NCI-H460 (cell line): Measurements from ENCODE around the gene ZBED2. TPM values are rescaled to one million over a fixed set of nuclear protein-coding genes. Genes with fewer than 3 reads are reported as not detected.

Experiments used
- DNase-seq: peaks from one replicate; pipeline ENCODE4 v3.0.0-alpha.2; 2016; ENCODE audit warnings: low read depth; ENCODE audit errors: extremely low read depth
- total RNA-seq: library from RNA; depleted of rRNA; stranded (reverse); fragments of >200 nt; shearing (Covaris generic); gene quantifications from 2 replicates; pipeline ENCODE4 v1.2.3, GENCODE V29; 2014

Gene ZBED2
- total RNA-seq, 1 experiment from 2014 or later: not detected

DNA sequence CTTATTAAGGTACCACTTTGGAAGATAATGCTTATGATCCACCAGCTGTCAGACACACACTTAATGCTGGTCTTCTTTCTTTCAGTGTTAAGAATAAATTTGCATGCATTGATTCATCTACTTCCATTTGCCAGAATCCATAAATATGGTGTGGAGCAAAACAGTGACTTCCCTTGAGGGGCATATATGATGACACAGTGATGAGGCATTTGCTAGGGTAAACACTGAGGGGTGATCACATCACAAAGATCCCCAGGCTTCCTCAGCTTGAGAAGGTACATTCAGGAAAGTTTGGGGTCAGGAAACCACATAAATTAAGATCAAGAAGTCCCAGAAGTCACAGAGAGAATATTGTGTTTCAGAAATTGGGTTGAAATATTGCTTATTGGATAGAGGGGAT, 9.9 kb upstream of the ZBED2 start:
- DNase-seq: no peak

DNA sequence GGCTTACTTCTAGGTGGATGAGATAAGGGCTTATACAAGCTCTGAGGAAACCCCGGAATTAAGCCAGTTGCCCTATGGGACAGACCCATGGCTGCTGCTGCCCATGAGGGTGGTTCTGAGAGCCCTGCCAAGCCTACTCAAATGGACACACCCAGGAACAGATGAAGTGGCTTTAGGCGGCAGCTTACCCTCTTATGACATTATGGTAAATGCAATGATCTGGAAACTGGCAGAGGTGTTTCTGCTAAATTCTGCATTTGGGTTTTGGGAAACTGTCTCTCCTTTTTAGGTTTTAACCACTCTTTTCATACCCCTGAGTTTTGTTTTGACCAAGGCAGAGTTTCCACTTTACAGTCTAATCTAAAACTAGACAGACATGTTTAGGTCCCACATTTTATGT, 9.0 kb upstream of the ZBED2 start:
- DNase-seq: no peak

DNA sequence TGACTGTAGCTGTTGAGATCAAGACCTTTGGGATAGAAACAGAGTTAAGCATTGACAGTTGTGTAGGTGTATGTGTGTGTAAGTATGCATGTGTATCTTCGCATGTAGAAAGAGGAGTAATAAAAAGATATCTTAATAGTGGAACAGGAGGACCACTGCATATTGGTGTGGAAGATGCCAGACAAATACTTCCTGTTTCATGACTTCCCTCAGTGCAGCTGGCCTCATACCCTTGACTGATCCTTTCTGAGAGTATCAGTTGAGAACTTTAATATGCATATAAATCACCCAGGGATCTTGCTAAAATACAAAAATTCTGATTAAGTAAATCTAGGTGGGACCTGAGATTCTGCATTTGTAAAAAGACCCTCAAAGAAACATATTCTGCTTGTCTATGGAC, 8.5 kb upstream of the ZBED2 start:
- DNase-seq: no peak

DNA sequence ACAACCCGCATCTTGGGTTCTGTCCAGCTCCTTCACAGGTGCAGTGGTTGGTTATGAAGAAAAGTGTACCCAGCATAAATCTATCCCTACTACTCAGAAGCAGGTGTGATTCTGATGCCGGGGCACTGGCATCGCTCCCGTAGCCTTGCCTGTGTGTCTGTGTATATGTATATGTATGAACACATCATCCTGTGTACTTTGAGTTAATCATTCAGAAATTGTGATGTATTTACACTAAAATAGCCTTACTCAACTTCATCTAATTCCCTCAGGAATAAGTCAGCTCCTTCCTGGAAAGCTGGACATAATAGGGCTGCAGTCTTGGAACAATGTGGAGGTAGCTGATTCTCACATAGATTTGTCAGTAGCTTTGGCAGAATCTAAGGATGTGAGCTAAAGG, 6.7 kb upstream of the ZBED2 start:
- no peak for DNase-seq

DNA sequence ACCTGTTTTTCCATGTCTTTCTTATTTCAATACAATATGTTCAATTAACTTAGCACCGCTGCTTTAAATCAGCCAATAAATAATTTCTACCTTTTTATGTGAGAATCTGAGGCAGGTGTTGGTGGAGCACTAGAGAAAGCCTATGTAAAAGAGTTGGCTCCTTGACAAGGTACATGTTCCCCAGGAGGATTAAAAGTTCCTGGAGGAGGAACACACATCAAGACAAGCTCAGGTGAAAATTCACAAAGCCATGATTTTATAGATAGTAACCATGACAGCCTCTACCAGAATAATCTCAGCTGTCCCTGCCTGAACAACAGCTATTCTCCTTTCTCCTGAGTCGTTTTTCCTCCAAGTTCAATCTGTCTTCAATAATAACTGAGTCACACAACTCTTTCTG, 3.4 kb upstream of the ZBED2 start:
- DNase-seq: no peak

DNA sequence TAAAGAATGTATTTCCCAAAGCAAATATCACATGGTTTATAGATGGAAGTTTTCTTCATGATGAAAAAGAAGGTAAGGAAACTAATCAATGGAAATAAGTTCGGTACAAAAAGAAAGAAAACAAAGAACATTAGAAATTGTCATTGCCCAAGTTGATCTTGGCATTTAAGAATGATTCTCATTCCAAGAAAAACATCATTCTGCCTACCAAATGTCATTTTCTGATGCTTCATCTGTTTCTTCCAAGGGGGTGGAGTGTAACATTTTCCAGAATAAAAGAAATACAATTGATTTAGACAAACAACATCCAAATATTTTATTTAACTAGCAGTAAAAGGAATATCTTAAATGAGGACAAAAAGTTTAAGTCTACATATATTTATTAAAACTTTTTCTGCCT, 3.0 kb upstream of the ZBED2 start:
- no peak for DNase-seq

DNA sequence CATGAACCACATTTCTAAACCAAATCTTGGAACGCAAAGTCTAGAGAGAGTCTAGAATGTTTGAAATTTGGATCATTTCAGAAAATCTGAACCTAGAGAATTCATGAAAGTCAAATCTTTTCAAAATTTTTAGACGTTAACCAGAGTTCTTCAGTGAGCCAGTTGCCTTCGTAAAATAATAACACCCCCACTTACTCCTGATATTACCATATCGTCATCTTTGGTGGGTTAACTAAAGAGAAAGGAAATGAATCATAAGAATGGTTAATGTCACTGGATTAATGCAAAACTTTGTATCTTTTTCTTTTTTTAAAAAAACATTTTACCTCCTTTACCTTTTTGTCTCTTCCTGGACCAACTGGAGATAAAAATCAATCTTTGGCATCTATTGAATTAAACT, 1.2 kb upstream of the ZBED2 start:
- DNase-seq: no peak

DNA sequence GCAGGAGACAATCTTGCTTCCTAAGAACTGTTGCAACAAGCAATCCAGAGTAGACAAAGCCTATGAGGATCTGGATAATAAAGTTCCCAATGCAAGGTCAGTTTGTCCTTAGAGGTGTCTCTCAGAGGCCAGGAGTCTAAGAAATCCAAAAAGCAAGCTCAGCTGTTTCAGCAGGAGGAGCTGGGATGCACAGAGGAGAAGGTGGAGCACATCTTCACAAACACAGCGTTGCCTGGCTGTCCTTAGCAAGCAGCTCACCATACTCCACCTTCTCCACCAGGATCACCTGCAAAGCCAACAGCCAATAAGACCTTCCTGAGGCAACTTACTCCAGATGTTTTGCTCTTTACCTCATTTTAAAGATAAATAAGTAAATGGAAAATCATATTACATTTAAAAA, 365 bp downstream of the ZBED2 start:
- DNase-seq: no peak

DNA sequence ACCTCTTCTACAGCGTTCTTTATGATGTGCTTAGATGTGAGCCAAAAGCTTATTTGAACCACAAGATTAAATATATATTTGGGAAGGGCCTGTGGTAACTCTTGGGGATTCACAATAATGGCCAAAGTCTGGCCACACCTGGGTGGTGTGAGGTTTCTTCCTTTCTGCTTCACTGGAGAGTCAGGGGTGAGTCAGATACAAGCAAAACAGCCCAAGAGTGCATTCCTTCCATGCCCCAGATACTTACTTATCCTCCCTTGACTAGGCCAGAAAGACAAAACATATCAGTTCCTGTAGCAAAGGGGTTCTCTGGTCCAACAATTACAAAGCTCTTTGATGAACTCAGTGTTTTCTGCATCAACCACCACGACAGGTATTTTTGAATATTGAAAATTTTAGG, 941 bp downstream of the ZBED2 start:
- DNase-seq: no peak

DNA sequence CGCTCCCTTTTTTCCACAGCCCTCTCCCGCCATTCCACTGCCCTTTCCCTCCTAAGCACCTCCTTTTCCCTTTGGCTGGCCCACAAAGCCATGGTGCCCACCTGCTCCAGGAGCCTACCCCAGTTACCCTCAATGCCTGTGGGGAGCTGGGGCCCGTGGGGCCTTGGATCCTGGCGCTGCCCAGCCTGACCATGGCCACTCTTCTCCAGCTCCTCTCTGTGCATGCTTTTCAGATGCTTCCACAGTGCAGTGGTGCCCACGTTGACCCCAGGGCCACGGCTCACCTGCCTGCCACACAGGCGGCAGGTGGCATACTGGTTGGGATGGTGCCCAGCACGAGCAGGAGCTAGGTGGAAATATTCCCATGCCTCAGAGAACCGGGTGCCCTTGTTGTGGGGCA, 1.5 kb downstream of the ZBED2 start:
- DNase-seq: no peak

DNA sequence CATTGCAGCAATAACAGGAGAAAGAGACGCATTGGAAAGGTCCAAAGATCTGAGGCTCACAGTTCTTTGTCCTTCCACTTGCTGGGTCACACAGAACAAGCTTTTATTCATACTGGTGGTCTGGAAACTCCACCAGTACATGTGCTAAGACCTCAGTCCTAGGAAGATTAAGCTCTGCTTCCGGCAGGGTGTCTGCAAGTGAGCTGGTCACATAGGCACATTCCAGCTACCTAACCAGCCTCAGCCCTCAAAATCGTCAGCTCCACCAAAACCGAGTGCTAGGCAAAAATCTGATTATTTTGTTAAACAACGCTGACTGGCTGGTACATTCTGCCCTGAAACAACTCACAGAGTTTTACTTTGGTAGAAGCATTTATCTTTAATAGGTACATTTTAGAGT, 2.2 kb downstream of the ZBED2 start:
- no peak for DNase-seq

DNA sequence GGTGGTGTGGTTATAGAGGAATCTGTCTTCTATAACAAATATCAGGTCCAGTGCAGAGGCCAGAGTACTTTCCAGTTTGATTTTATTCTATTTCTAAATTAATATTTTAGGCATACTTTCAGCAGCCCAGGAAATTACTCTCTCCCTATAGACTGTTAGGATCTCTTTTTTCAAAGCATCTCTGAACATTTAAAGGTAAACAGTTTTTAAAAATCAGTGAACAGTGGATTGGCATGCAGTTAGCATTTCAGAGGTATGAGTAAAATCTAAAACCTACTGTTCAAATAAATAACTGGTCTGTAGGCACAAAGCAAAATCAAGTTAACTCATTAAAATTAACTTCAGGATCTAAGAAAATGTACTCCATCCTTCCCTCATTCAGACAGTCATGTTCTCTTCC, 3.0 kb downstream of the ZBED2 start:
- no peak for DNase-seq

DNA sequence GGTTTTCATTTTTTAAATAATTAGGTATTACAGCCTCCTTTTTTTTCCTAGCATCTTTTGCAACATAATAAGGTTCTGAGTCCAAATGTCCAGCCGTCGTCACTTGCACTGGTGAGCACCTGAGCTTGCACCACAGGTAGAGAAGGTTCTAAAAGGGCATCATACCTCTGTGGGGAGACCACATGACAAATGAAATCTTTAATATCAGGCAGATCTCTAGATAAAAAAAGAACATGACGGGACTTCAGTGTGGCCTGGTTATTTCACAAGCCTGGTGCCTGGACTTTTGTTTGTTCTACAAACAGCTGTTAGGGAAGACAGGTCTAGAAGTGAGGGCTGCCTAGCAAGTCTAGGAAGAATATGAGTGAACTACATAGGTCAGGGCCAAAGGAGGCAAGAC, 3.6 kb downstream of the ZBED2 start:
- DNase-seq: no peak

DNA sequence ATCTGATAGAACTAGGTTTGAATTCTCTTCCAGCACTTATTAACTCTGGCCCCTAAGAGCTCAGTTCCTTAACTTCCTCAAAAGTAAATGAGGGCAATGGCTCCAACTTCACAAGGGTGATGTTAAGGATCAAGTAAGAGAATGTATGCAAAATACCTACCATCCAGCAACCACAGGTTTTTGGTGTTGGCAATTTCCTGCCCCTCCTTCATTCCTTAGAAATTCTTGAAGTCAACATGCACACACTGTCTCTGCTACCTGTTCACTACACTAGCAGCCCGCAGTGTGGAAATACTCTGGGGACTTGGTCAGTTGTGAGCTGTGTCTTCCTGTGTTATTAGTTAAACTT, 5.0 kb downstream of the ZBED2 start:
- no peak for DNase-seq

DNA sequence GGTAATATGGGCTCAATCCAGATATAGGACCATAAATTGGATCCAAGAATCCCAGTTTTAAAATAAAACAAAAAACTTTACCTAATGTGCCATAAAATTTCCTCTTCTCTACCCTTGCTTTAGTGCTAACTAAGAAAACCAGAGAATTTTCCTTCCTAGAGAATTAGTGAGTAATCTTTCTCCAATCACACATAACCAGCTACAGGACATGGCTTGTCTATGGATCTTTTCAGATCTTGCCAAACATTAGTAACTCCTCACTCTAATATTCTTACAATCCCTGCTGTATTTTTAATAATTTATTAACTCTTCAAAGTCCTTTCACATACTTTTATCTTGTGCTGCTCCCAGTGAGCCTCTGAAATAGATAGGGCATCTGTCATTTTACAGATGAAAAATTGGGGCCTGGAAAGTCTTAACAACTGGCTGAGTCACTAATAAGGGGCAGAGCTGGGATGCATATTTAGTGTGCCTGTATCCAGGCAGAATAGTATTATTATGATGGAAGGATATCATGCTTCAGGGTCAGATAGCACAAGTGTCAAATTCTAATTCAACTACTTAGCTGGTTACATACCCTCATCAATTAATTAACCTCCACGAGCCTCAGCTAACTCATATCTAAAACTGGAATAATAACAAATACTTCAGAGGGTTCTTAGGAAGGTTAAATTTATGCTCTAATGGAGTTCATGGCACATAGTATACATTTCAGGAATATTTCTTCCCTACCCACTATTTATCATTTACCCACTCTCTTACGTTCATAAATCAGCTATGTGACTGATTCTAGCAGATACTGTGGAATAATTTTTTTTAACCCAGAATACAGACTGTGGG, 5.6 kb downstream of the ZBED2 start:
- DNase-seq: no peak

DNA sequence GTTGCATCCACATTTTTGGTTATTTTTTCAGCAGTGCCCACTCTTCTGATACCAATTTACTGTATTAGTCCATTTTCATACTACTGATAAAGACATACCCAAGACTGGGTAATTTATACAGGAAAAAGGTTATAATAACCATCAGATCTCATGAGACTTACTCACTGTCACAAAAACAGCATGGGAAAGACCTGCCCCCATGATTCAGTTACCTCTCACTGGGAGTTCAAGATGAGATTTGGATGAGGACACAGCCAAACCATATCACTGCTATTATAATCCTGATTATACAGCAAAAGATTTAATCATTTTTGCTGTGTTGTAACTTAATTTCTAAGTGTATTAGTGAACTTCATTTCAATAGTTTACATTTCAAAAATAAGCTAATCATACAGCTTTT, 6.6 kb downstream of the ZBED2 start:
- DNase-seq: no peak

DNA sequence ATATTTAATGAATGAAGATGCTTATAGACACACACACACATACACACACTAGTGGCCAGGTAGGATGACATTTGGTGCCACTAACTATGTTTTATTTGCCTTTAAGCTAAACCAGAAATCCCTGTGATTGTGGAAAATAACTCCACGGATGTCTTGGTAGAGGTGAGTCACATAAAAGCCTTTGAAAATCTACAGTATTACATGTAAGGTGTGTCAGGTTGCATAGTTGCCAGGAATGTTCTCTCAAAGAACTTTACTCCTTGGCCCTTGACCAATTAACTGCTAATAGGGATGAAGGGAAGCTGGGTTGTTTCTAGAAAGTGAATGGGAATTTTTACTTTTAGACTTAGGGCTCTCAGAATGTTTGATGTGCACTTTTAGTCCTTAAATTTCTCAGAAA, 9.9 kb downstream of the ZBED2 start:
- no peak for DNase-seq

DNA sequence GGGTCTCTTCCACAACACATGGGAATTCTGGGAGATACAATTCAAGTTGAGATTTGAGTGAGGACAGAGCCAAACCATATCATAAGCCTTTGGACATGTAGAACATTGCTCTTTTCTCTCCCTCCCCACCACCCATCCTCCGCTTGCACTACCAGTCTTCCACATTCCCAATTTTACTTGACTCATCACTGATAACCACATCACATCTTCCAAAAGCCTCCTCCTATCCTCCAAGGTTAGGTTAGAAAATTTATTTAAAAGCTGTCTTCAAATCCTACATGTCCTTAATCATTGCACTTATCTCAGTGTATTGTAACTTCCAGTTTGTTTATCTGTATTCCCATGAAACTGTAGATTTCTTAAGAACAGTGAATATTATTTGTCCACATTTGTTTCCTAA, 10.4 kb downstream of the ZBED2 start:
- DNase-seq: no peak

DNA sequence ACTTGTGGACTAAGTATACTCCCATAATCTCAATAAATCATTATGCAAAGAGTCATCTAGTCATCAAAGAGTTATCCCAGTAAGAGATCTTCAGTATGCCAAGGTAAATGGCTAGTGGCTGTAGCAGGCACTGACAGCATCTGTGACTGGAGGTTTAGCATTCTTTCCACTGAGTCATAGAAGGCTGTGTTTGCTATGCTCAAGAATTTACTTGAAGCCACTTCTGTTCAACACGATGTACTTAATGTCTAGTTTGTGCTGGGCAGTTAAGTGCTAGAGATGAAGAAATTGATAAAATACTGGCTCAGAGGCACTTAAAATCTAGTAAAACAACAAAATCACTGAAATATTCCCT, 13.0 kb downstream of the ZBED2 start:
- no peak for DNase-seq

DNA sequence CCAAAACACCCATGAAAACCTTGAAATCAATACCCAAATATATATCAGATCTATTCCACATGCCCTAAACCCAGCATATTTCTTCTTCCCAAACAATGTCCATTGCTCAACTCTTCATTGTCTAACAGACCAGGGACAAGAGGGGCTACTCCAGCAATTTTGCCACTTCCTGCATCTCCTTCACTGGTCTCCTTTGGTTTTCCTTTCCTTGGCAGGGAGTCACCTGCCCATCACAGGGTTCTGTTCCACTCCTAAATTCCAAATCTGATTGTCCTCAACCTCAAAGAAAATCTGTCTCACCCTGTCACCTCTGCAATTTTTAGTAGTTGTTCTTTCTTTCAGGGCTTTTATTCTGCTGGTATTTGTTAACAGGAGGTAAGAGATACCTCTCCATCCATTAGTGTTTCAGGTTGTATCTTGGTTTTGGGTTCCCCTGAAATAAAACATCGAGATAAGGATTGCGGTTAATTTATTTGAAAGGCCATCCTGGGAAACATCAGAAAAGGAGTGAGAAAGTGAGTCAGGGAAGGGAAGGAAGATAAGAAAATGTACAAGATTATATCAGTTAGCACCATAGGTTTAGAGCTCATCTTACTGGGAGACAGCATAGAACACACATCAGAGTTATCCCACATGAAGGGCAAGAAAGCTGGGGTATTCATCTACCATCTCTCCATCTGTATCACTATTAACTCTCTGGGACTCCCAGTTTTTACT, 13.6 kb downstream of the ZBED2 start:
- no peak for DNase-seq

DNA sequence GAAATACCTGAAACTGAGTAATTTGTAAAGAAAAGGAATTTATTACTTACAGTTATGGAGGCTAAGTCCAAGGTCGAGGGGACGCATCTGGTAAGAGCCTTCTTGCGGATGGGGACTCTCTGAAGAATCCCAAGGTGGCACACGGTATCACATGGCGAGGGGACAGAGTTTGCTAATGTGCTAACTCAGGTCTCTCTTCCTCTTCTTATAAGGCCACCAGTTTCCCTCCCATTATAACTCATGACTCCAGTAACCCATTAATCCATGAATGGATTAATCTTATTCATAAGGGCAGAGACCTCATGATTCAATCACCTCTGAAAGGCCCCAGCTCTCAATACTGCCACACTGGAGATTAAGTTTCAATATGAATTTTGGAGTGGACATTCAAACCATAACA, 15.7 kb downstream of the ZBED2 start:
- DNase-seq: no peak

DNA sequence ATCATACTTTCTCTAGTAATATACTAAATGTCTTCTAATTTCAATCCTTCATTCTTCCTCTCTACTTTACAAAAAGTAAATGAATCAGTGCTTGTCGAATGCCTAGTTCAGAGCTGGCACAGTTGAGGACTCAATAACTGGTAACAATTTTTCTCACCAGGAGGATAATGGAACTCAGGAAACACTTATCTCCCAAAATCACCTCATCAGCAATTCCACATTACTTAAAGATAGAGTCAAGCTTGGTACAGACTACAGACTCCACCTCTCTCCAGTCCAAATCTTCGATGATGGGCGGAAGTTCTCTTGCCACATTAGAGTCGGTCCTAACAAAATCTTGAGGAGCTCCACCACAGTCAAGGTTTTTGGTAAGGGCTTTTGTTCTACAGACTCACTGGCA, 16.3 kb downstream of the ZBED2 start:
- DNase-seq: no peak
